Mucosa of rectum (tissue), 2 donors: ENCODE data around the gene MATN1.

Experiments
- H3K27ac ChIP-seq, 2 donors: one replicate each; pipeline ENCODE4 v1.7.0; 2013; ENCODE audit warnings: inconsistent platforms in 2 of 2, low read depth in 2 of 2, low read length in 2 of 2
- H3K27me3 ChIP-seq, 2 donors: one replicate each; pipeline ENCODE4 v1.7.0; 2013; ENCODE audit warnings: low read length in 2 of 2; ENCODE audit not compliant: control insufficient read depth in 2 of 2, insufficient read depth in 2 of 2
- H3K36me3 ChIP-seq, 2 donors: one replicate each; pipeline ENCODE4 v1.7.0; 2013; ENCODE audit warnings: low read length in 2 of 2; ENCODE audit not compliant: control insufficient read depth in 2 of 2, insufficient read depth in 2 of 2
- H3K4me1 ChIP-seq, 2 donors: one replicate each; pipeline ENCODE4 v1.7.0; 2013; ENCODE audit warnings: low read length in 2 of 2, mild to moderate bottlenecking in 1 of 2; ENCODE audit not compliant: control insufficient read depth in 2 of 2, insufficient read depth in 2 of 2
- H3K4me3 ChIP-seq, 2 donors: one replicate each; pipeline ENCODE4 v1.7.0; 2013; ENCODE audit warnings: low read length in 2 of 2
- H3K9ac ChIP-seq, 2 donors: one replicate each; pipeline ENCODE4 v1.7.0; 2013; ENCODE audit warnings: low read length in 2 of 2, low read depth in 1 of 2, mild to moderate bottlenecking in 1 of 2
- H3K9me3 ChIP-seq, 2 donors: one replicate each; pipeline ENCODE4 v1.7.0; 2013; ENCODE audit warnings: low read length in 2 of 2; ENCODE audit not compliant: control insufficient read depth in 2 of 2
- donor health status: healthy.
- donor health status: Normal muscosa, but diverticular disease.

Gene MATN1

DNA sequence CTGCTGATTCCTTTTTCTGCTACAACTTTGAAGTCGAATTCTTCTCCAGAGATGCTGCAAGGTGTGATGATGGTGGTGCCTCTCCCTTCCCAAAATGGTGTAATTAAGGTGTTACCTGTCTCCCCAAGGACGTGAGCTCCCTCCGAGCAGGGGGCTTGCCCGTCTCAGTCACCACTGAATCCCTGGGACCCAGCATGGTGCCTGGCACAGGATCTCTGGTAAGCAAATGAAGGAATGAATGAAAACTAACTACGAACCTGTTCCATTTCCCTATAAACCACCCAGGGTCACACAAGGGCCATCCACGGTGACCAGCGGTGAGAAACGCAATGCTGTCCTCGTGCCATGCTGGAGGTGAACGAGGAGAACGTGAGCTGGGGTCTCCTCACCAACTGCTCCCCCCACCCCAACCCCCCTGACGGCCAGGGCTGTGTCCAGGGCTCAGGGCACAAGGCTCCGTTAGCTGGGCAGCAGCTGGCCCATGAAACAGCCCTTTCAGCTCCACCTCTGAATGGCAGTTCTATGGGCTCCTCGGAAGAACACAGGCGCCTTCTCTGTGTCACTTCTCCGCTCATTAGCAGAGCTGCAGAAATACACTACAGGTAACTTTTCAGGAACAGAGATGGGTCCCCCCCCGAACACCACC is 2.2 kb upstream of the MATN1 start:
- H3K36me3 ChIP-seq, result peaks cover 0 to 3% of the 10 kb centered on the region in 2 donors
- no peaks in the 10 kb centered on the region for H3K27me3 ChIP-seq
- peaks cover 0 to 4% of the 10 kb centered on the region in 2 donors for H3K4me1 ChIP-seq
- no peak overlapping the region for H3K27ac ChIP-seq
- H3K9ac ChIP-seq, result no peak overlapping the region
- H3K9me3 ChIP-seq, result no peaks in the 10 kb centered on the region
- H3K4me3 ChIP-seq, result no peak overlapping the region

DNA sequence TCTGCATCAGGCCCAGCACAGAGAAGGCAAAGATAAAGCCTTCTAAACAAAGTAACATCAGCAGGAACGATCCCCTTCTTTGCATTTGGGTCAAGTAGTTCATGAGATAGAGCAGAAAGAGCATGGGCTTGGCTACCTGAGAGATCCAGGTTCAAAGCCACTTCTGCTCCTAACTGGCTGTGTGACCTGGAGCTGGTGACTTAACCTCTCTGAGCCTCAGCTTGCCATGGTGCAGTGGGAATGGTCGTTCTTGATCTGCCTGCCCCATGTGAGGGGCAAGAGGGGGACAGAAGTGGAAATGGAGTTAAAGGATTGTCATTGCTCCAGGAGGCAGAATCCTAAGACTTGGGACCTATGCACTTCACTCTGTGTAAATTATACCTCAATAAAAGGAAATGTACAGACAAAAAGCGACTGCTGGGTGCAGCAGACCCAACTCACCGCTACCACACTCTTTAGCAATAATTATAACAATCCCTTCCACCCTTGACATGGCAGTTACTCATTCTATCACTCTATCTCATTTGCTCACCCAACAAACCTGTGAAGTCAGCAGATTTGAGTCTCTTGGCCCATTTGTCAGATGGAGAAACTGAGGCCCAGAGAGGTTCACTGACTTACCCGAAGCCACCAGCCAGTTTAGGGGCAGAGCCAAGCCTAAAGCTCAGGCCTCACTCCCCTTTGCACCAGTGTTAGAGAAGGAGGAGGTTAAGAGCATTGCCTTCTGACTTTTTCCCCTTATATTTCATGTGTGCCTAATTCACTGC is 1.5 kb upstream of the MATN1 start:
- Histone ChIP-seq H3K9me3 (no peaks in the 10 kb centered on the region), H3K9ac (no peak overlapping the region), H3K27me3 (no peaks in the 10 kb centered on the region), H3K36me3 (peaks cover 0 to 3% of the 10 kb centered on the region in 2 donors), H3K4me3 (no peak overlapping the region), H3K4me1 (peaks cover 0 to 2% of the 10 kb centered on the region in 2 donors), H3K27ac (no peak overlapping the region)

DNA sequence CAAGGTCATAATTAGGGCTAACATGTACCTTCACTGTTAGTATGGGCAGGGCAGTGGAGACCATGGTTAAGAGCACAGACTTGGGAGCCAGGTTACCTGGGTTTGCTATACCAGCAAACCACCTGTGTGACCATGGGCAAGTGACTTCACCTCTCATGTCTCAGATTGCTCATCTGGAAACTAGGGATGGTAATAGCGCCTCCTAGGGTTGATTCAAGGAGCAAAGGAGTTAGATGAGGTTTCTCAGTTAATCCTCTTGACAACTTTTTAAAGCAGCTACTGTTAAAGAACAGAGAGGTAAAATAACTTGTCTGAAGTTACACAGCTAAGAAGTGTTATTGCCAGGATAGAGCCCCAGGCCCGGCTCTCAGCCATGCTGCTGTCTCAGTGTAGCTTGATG is 790 bp upstream of the MATN1 start:
- peaks cover 2 to 5% of the 10 kb centered on the region in 2 donors for H3K4me1 ChIP-seq
- peaks cover 0 to 3% of the 10 kb centered on the region in 2 donors for H3K36me3 ChIP-seq
- H3K4me3 ChIP-seq, result no peak overlapping the region
- H3K27ac ChIP-seq, result no peak overlapping the region
- H3K27me3 ChIP-seq, result no peaks in the 10 kb centered on the region
- H3K9ac ChIP-seq, result no peak overlapping the region
- H3K9me3 ChIP-seq, result no peaks in the 10 kb centered on the region

- no peak overlapping the region for H3K9ac ChIP-seq
- no peaks in the 10 kb centered on the region for H3K27me3 ChIP-seq
- H3K27ac ChIP-seq, result no peak overlapping the region
- H3K9me3 ChIP-seq, result no peaks in the 10 kb centered on the region
- no peak overlapping the region for H3K4me3 ChIP-seq
- peaks cover 0 to 3% of the 10 kb centered on the region in 2 donors for H3K36me3 ChIP-seq
- peaks cover 6 to 11% of the 10 kb centered on the region in 2 donors for H3K4me1 ChIP-seq
Measured at GRCh38 chr1:30721812-30722537, 1.4 kb downstream of the MATN1 start.

DNA sequence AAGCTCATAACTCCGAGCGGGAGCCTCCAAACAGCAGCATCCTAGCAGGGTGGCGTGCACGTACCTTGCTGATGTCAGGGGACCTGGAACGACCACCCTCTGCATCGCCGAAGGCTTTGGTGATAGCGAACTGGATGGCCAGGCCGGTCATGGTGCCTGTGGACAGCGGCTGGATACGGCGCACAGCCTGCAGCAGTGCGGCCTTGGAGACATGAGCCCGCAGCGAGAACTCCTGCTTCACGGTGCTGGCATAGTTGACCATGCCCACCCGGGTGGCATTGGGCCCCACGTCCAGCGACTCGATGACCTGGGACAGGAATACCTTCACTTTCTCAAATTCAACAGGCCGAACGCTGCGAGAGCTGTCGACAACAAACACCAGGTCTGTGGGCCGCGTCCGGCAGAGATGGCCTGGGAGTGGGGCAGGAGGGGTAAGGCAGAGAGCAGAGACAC is 2.0 kb downstream of the MATN1 start:
- Histone ChIP-seq H3K9ac (no peak overlapping the region), H3K4me3 (no peak overlapping the region), H3K36me3 (peaks cover 0 to 3% of the 10 kb centered on the region in 2 donors), H3K27me3 (no peaks in the 10 kb centered on the region), H3K27ac (no peak overlapping the region), H3K4me1 (peaks cover 6 to 11% of the 10 kb centered on the region in 2 donors), H3K9me3 (no peaks in the 10 kb centered on the region)

DNA sequence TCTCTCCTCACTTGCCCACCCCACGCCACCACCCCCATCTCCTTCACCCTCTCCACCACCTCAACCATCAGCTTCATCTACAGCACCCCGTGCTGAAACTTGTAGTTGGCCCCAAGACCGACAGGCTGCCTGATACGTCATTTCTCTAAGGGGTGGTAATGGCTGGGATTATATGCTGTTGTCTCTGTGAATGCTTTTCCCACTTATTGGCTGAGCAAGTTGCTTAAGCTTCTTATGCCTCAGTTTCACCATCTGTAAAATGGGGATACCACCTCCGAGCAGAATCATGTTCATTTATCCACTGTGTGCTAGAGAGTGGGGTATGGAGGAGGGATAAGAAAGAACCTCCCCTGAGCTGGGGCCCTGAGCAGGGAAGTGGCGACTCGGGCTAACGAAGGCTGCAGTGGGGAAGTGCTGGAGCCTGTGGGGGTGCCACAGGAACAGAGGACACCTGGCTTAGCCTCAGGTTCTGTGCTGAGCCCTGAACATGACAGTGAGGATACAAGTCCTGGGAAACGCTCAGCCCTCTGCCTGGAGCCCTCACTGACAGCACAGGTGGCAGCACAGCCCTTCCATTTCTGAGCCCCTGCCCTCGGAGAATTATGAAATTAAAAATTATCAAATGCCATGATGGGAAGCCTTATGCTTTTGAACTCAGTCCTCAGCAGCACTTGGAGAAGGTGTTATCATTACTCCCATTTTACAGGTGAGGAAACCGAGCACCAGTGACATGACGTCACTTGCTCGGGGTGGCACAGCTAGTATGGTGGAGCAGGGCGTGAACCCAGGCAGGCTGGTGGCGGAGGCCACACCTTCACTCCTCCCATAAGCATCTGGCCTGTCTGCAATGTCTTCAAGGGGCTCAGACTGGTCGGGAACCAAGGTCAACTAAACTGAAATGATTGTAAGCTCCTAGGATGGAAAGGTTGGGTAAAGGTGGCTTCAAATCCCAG is 2.8 kb downstream of the MATN1 start:
- H3K27ac ChIP-seq, result no peak overlapping the region
- no peak overlapping the region for H3K9ac ChIP-seq
- H3K4me3 ChIP-seq, result no peak overlapping the region
- H3K27me3 ChIP-seq, result no peaks in the 10 kb centered on the region
- peaks cover 6 to 11% of the 10 kb centered on the region in 2 donors for H3K4me1 ChIP-seq
- H3K9me3 ChIP-seq, result peaks cover 0 to under 1% of the 10 kb centered on the region in 2 donors
- H3K36me3 ChIP-seq, result peaks cover 0 to 3% of the 10 kb centered on the region in 2 donors

- Histone ChIP-seq H3K27ac (peak overlapping the region; percentile 100), H3K4me1 (peaks cover 6 to 11% of the 10 kb centered on the region in 2 donors), H3K9ac (peak overlapping the region; percentile 80 to 95), H3K27me3 (no peaks in the 10 kb centered on the region), H3K4me3 (peak overlapping the region; percentile 76 to 77), H3K36me3 (peaks cover 0 to 2% of the 10 kb centered on the region in 2 donors), H3K9me3 (peaks cover 0 to 5% of the 10 kb centered on the region in 2 donors)
Measured at GRCh38 chr1:30719406-30720270, 3.7 kb downstream of the MATN1 start.

DNA sequence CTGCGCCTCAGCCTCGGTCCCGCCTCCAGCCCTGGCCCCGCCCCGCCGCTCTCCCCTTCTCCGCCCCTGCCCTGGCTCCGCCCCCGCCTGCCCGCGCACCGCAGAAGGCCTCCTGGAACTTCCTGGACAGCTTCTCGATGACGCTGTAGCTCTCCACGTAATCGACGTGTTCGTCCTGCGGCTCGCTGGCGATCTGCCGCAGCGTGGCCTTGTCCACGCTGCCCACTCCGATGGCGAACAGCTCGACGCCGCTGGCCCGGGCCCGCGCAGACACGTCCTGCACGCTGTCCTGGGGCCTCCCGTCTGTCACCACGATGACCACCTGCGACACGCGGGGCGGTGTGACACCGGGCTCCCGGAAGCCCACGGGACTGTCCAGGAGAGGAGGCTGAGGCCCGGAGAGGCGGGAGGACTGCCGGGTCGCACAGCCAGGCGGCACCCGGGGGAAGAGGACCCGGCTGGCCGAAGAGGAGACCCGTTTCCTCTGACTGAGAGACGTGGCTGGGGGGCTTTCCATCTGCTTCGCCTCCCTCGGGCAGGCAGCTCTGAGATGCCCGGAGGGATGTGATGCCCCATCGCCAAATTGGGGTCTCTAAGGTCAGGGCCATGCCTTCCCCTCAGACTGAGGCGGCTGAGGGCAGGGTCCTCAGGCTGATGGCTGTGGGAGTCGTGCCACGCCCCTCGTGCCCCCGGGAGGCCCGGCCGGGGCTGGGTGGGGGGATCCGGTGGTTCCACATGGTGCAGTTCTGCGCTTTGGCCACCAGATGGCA is 4.6 kb downstream of the MATN1 start:
- peaks cover 0 to 5% of the 10 kb centered on the region in 2 donors for H3K9me3 ChIP-seq
- peak overlapping the region; percentile 100 for H3K27ac ChIP-seq
- H3K36me3 ChIP-seq, result no peaks in the 10 kb centered on the region
- H3K4me3 ChIP-seq, result peak overlapping the region; percentile 76 to 77
- H3K4me1 ChIP-seq, result peaks cover 6 to 11% of the 10 kb centered on the region in 2 donors
- peak overlapping the region; percentile 80 to 95 for H3K9ac ChIP-seq
- no peaks in the 10 kb centered on the region for H3K27me3 ChIP-seq
